ENCODE measurements around the gene DGKG. TPM values are rescaled to one million over a fixed set of nuclear protein-coding genes. Genes with fewer than 3 reads are reported as not detected.

Gene DGKG
- total and polyA plus RNA-seq, 10 of the 15 experiments (the other 5 are each of a cell fraction or from before 2014, with no cell fraction given), result 0.39 to 6.2 (median 4.7) TPM

DNA sequence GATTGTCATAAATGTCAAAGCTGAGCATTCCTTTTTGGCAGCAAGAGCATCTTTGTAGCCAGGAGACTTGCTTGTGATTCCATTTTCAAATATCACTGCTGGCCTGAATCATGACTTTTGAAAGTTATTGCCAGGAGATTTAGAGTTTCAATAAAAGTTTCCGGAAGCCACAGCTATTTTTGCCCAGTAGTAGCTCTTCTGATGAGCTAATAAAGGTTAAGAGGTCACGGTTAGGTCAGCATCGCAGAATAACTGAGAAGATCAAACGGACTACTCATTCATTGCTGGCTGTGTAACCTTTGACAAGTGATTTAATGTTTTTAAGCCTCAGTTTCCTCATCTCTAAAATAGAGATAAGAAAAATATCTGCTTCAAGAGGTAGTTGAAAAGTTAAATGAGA is 148.1 kb downstream of the DGKG start (continued):
- no peak for TF ChIP-seq ZNF274 (IDR thresholded peaks at IDR 0.05; ENCODE audit: insufficient read depth, insufficient read length)
- TF ChIP-seq YY1 (IDR thresholded peaks at IDR 0.05; ENCODE audit: low read depth, low read length), result no peak
- TF ChIP-seq MAX (IDR thresholded peaks at IDR 0.05; ENCODE audit: low read depth, low read length), result no peak
- TF ChIP-seq CBFB (IDR thresholded peaks at IDR 0.05; ENCODE audit: low read depth), result no peak
- no peak for TF ChIP-seq SUZ12 (IDR thresholded peaks at IDR 0.05; ENCODE audit: unreplicated experiment)
- TF ChIP-seq, protein P1, sequence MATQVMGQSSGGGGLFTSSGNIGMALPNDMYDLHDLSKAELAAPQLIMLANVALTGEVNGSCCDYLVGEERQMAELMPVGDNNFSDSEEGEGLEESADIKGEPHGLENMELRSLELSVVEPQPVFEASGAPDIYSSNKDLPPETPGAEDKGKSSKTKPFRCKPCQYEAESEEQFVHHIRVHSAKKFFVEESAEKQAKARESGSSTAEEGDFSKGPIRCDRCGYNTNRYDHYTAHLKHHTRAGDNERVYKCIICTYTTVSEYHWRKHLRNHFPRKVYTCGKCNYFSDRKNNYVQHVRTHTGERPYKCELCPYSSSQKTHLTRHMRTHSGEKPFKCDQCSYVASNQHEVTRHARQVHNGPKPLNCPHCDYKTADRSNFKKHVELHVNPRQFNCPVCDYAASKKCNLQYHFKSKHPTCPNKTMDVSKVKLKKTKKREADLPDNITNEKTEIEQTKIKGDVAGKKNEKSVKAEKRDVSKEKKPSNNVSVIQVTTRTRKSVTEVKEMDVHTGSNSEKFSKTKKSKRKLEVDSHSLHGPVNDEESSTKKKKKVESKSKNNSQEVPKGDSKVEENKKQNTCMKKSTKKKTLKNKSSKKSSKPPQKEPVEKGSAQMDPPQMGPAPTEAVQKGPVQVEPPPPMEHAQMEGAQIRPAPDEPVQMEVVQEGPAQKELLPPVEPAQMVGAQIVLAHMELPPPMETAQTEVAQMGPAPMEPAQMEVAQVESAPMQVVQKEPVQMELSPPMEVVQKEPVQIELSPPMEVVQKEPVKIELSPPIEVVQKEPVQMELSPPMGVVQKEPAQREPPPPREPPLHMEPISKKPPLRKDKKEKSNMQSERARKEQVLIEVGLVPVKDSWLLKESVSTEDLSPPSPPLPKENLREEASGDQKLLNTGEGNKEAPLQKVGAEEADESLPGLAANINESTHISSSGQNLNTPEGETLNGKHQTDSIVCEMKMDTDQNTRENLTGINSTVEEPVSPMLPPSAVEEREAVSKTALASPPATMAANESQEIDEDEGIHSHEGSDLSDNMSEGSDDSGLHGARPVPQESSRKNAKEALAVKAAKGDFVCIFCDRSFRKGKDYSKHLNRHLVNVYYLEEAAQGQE (IDR thresholded peaks at IDR 0.05; ENCODE audit: low read depth, low read length), result no peak
- TF ChIP-seq HDGF (IDR thresholded peaks at IDR 0.05), result no peak
- peak; percentile 74 for TF ChIP-seq TCF7 (IDR thresholded peaks at IDR 0.05; ENCODE audit: borderline replicate concordance)
- no peak for TF ChIP-seq ZZZ3 (IDR thresholded peaks at IDR 0.05; ENCODE audit: control insufficient read depth, insufficient read length, low read depth)
- peak; percentile 36; the same call in 1 of the 2 replicates for TF ChIP-seq ATF7 (IDR thresholded peaks at IDR 0.05; ENCODE audit: low read depth)
- TF ChIP-seq ELK1 (IDR thresholded peaks at IDR 0.05; ENCODE audit: low read depth, low read length), result no peak
- no peak for TF ChIP-seq SRF (IDR thresholded peaks at IDR 0.05; ENCODE audit: low read depth in 2 of 2, low read length in 2 of 2)
- no peak for TF ChIP-seq E4F1 (IDR thresholded peaks at IDR 0.05; ENCODE audit: borderline replicate concordance, partially characterized antibody)
- no peak for TF ChIP-seq RFX5 (IDR thresholded peaks at IDR 0.05; ENCODE audit: low read depth, low read length)
- TF ChIP-seq NR2C1 (IDR thresholded peaks at IDR 0.05), result peak; percentile 37; the same call in 1 of the 2 replicates
- TF ChIP-seq HDAC6 (IDR thresholded peaks at IDR 0.05; ENCODE audit: unreplicated experiment), result no peak
- TF ChIP-seq NR2C2 (IDR thresholded peaks at IDR 0.05; ENCODE audit: borderline replicate concordance, control insufficient read depth, insufficient read length, low read depth), result no peak
- TF ChIP-seq, protein P2, sequence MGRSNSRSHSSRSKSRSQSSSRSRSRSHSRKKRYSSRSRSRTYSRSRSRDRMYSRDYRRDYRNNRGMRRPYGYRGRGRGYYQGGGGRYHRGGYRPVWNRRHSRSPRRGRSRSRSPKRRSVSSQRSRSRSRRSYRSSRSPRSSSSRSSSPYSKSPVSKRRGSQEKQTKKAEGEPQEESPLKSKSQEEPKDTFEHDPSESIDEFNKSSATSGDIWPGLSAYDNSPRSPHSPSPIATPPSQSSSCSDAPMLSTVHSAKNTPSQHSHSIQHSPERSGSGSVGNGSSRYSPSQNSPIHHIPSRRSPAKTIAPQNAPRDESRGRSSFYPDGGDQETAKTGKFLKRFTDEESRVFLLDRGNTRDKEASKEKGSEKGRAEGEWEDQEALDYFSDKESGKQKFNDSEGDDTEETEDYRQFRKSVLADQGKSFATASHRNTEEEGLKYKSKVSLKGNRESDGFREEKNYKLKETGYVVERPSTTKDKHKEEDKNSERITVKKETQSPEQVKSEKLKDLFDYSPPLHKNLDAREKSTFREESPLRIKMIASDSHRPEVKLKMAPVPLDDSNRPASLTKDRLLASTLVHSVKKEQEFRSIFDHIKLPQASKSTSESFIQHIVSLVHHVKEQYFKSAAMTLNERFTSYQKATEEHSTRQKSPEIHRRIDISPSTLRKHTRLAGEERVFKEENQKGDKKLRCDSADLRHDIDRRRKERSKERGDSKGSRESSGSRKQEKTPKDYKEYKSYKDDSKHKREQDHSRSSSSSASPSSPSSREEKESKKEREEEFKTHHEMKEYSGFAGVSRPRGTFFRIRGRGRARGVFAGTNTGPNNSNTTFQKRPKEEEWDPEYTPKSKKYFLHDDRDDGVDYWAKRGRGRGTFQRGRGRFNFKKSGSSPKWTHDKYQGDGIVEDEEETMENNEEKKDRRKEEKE (IDR thresholded peaks at IDR 0.05), result no peak
- TF ChIP-seq JUNB (IDR thresholded peaks at IDR 0.05), result peak; percentile 49
- TF ChIP-seq RUNX3 (IDR thresholded peaks at IDR 0.05; ENCODE audit: low read length), result peak; percentile 38; the same call in 1 of the 2 replicates
- TF ChIP-seq IKZF1 (conservative IDR thresholded peaks at IDR 0.05), result no peak
